Activated T-cell treated with anti-CD3 and anti-CD28 coated beads, Interleukin-2, amount 50 U/mL, for 24 hours (primary cell): ENCODE results near the gene AGTPBP1.
A peak's percentile ranks its signal among the peaks of the same experiment; 100 is the strongest.

Experiments
- DNase-seq: peaks from one replicate; pipeline ENCODE4 v3.0.0-alpha.2; 2020
- H3K27ac Mint-ChIP-seq: 2 replicates; pipeline ENCODE4 v1.8.0; 2020; ENCODE audit warnings: mild to moderate bottlenecking, mixed read lengths
- H3K27me3 Mint-ChIP-seq: 2 replicates; pipeline ENCODE4 v1.8.0; 2020; ENCODE audit warnings: mixed read lengths
- H3K36me3 Mint-ChIP-seq: 2 replicates; pipeline ENCODE4 v1.8.0; 2020; ENCODE audit warnings: low read depth, mixed read lengths
- H3K4me1 Mint-ChIP-seq: 2 replicates; pipeline ENCODE4 v1.8.0; 2020; ENCODE audit warnings: low read depth, mixed read lengths
- H3K4me3 Mint-ChIP-seq: 2 replicates; pipeline ENCODE4 v1.8.0; 2020; ENCODE audit warnings: mild to moderate bottlenecking, moderate library complexity, mixed read lengths
- H3K9me3 Mint-ChIP-seq: 2 replicates; pipeline ENCODE4 v1.8.0; 2020; ENCODE audit warnings: mixed read lengths

AGTPBP1 gene

GRCh38 chr9:85524531-85524930 is 217.2 kb downstream of the AGTPBP1 start:
- Mint-ChIP-seq H3K4me3 (no peak overlapping the region), H3K36me3 (no peaks in the 10 kb centered on the region), H3K27ac (no peak overlapping the region), H3K27me3 (peaks cover 58% of the 10 kb centered on the region), H3K4me1 (peaks cover 8% of the 10 kb centered on the region), H3K9me3 (no peaks in the 10 kb centered on the region)
- DNase-seq = no peak

GRCh38 chr9:85523202-85523601 is 218.6 kb downstream of the AGTPBP1 start:
- Mint-ChIP-seq H3K9me3 (no peaks in the 10 kb centered on the region), H3K4me3 (peak overlapping the region; percentile 74), H3K36me3 (no peaks in the 10 kb centered on the region), H3K27ac (no peak overlapping the region), H3K4me1 (peaks cover 8% of the 10 kb centered on the region), H3K27me3 (peaks cover 61% of the 10 kb centered on the region)
- DNase-seq = no peak

DNA sequence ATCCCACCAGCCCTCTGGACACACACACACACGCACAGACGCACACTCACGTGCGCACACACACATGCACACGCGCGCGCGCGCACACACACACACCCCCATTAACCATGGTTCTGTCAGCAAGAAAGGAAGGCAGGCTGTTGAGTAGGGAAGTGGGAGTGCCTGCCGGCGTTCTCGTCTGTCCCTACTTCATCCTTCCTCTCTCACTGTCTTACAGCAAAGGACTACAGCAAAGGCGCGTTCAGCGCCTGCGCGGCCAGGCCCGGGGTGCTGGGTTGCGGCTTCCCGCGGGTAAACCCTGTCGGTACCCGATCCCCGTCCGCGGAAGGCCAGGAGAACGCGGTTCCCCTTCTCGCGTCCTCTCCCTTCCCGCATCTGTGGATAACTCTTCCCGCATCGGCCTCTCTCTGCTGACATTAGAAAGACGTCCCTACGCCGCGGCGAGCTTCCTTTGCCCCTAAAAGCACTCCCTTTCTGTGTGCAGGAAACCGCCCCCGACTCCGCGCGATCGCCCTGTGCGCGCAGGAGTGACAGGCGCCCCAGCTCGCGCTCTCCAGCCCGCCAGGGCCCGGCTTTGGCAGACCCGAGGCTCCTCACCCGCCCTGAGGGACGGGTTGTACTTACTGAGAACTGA is 219.2 kb downstream of the AGTPBP1 start:
- DNase-seq = peak; percentile 53
- Mint-ChIP-seq H3K27me3 (peaks cover 64% of the 10 kb centered on the region), H3K9me3 (no peaks in the 10 kb centered on the region), H3K4me3 (peak overlapping the region; percentile 74), H3K4me1 (peaks cover 8% of the 10 kb centered on the region), H3K27ac (no peak overlapping the region), H3K36me3 (no peaks in the 10 kb centered on the region)

GRCh38 chr9:85521371-85522197 is 220.2 kb downstream of the AGTPBP1 start:
- peaks cover 64% of the 10 kb centered on the region for H3K27me3 Mint-ChIP-seq
- H3K4me3 Mint-ChIP-seq = no peak overlapping the region
- peaks cover 8% of the 10 kb centered on the region for H3K4me1 Mint-ChIP-seq
- no peaks in the 10 kb centered on the region for H3K9me3 Mint-ChIP-seq
- DNase-seq = no peak
- H3K36me3 Mint-ChIP-seq = no peaks in the 10 kb centered on the region
- no peak overlapping the region for H3K27ac Mint-ChIP-seq

GRCh38 chr9:85516976-85517637 is 224.6 kb downstream of the AGTPBP1 start:
- Mint-ChIP-seq H3K4me1 (peaks cover under 1% of the 10 kb centered on the region), H3K27ac (no peak overlapping the region), H3K36me3 (no peaks in the 10 kb centered on the region), H3K27me3 (peaks cover 31% of the 10 kb centered on the region), H3K4me3 (no peak overlapping the region), H3K9me3 (no peaks in the 10 kb centered on the region)
- DNase-seq = no peak

DNA sequence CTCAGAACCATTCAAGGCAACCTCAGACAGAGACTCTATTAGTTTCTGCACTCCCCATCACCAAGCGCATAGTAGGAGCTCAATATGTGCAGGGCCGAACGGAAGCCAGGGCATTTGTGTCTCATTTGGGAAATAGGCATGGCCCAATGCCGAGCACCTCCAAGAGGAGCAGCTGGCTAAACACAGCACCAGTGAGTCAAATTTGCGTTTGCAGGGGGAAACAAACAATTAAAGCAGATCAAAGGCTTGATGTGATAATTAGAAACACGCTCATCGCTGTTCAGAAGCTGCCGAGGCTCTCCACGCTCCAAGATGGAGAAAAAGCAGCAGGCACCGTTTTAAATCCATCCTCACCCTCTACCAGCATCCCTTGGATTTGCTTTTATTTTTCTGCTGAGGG is 225.3 kb downstream of the AGTPBP1 start:
- H3K4me1 Mint-ChIP-seq = no peaks in the 10 kb centered on the region
- H3K27ac Mint-ChIP-seq = no peak overlapping the region
- peaks cover 30% of the 10 kb centered on the region for H3K27me3 Mint-ChIP-seq
- no peak for DNase-seq
- H3K4me3 Mint-ChIP-seq = no peak overlapping the region
- no peaks in the 10 kb centered on the region for H3K36me3 Mint-ChIP-seq
- no peaks in the 10 kb centered on the region for H3K9me3 Mint-ChIP-seq

- DNase-seq = no peak
- Mint-ChIP-seq H3K9me3 (no peaks in the 10 kb centered on the region), H3K27me3 (peaks cover 22% of the 10 kb centered on the region), H3K4me1 (no peaks in the 10 kb centered on the region), H3K36me3 (no peaks in the 10 kb centered on the region), H3K27ac (no peak overlapping the region), H3K4me3 (no peak overlapping the region)
Measured at GRCh38 chr9:85515021-85515420, 226.7 kb downstream of the AGTPBP1 start.

GRCh38 chr9:85514256-85514655 is 227.5 kb downstream of the AGTPBP1 start:
- H3K9me3 Mint-ChIP-seq = no peaks in the 10 kb centered on the region
- H3K4me1 Mint-ChIP-seq = no peaks in the 10 kb centered on the region
- no peaks in the 10 kb centered on the region for H3K36me3 Mint-ChIP-seq

DNA sequence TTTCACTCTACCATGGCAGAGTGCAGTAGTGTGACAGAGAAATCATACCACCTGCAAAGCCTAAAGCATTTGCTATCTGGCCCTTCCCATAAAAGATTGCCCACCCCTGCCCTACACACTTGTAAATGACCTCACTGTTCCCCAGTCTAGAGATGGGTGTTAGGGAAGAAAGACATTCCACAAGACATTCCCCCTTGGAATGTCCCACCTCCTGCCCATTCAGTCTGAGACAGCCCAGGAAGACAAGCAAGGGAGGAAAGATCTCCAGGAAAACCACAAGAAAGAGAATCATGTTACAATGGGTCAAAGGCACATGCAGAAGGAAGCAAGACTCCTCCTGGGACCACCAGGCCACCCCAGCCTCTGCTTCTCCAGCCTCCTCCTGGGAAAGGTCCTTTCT is 230.0 kb downstream of the AGTPBP1 start:
- no peak for DNase-seq
- Mint-ChIP-seq H3K27ac (no peak overlapping the region), H3K4me1 (no peaks in the 10 kb centered on the region), H3K9me3 (no peaks in the 10 kb centered on the region), H3K27me3 (peaks cover 29% of the 10 kb centered on the region), H3K4me3 (no peak overlapping the region), H3K36me3 (no peaks in the 10 kb centered on the region)

More at GRCh38 chr9:85514256-85514655, 227.5 kb downstream of the AGTPBP1 start:
- no peak overlapping the region for H3K27ac Mint-ChIP-seq
- DNase-seq = no peak
- H3K27me3 Mint-ChIP-seq = peaks cover 19% of the 10 kb centered on the region
- H3K4me3 Mint-ChIP-seq = no peak overlapping the region

DNA sequence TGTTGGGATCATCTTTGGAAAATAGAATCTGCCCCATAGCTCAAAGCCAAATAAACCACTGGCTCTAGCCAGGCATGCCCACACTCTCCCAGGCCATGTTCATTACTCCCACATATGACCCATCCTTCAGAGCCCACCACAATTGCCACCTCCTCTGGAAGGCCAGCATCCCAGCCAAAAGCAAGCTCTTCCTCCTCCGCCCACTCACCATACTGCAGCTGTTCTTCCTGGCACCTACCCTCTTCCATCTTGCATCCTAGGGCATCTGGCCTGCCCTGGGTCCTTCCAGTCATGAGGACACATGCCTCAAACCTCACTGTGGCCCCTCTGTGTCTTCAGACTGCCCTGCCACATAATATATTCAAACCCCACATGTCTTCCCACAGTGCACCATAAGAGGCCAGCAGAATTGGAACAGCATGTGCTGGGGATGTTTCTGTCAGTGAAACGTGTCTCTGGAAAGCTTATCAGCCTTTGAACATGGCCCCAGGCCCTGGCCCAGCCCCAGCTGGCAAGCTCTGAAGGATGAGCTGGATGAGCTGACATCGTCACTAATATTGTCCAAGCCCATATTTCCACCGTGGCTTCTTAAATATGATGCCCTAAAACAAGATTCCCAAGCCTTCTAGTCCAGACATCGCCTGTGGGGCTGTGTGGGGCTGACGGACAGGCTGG is 230.8 kb downstream of the AGTPBP1 start:
- H3K27ac Mint-ChIP-seq = no peak overlapping the region
- peaks cover 27% of the 10 kb centered on the region for H3K27me3 Mint-ChIP-seq
- no peaks in the 10 kb centered on the region for H3K4me1 Mint-ChIP-seq
- no peak for DNase-seq
- no peaks in the 10 kb centered on the region for H3K36me3 Mint-ChIP-seq
- no peaks in the 10 kb centered on the region for H3K9me3 Mint-ChIP-seq
- H3K4me3 Mint-ChIP-seq = no peak overlapping the region

DNA sequence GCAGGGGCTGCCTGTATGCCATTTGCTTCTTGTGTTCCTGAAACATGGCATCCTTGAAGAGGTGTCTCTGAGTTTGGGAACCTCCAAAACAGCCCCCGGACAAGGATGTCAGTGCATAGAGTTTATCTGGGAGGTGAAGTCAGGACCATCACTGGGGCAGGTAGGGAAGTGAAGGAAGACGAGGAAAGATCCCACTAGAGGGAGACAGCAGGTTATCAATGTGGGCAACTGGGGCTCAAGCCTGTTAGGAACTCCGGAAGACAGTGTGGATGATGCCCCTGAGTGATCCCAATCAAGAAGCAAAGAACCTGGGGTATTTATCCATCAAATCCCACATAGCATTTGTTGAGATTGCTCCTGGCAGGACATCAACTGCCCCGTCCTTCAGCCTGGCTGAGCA is 233.1 kb downstream of the AGTPBP1 start:
- no peaks in the 10 kb centered on the region for H3K4me1 Mint-ChIP-seq
- H3K9me3 Mint-ChIP-seq = no peaks in the 10 kb centered on the region
- H3K27ac Mint-ChIP-seq = no peak overlapping the region
- no peaks in the 10 kb centered on the region for H3K36me3 Mint-ChIP-seq
- no peak for DNase-seq
- no peak overlapping the region for H3K4me3 Mint-ChIP-seq
- H3K27me3 Mint-ChIP-seq = peaks cover 22% of the 10 kb centered on the region

DNA sequence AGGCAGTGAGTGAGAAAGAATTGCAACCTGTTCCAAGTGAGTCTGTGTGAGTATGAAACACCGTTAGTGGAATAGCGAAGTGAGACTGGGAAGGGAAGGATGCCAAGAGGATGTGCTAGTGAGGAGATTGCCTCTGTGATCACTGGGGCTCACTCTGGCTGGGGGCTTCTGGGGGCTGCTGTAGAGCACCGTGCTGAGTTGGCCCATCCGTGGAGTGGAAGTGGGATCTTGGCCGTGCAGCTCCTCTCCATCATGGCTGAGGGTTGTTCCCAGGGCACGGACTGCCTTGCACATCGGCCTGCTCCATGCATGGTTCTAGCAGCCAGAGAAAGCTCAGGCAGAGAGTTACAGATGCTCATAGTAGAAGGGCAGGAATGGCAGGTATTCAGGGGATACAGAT is 236.1 kb downstream of the AGTPBP1 start:
- Mint-ChIP-seq H3K36me3 (no peaks in the 10 kb centered on the region), H3K27ac (no peak overlapping the region), H3K27me3 (peaks cover 17% of the 10 kb centered on the region), H3K4me1 (no peaks in the 10 kb centered on the region), H3K9me3 (no peaks in the 10 kb centered on the region), H3K4me3 (no peak overlapping the region)
- DNase-seq = no peak

DNA sequence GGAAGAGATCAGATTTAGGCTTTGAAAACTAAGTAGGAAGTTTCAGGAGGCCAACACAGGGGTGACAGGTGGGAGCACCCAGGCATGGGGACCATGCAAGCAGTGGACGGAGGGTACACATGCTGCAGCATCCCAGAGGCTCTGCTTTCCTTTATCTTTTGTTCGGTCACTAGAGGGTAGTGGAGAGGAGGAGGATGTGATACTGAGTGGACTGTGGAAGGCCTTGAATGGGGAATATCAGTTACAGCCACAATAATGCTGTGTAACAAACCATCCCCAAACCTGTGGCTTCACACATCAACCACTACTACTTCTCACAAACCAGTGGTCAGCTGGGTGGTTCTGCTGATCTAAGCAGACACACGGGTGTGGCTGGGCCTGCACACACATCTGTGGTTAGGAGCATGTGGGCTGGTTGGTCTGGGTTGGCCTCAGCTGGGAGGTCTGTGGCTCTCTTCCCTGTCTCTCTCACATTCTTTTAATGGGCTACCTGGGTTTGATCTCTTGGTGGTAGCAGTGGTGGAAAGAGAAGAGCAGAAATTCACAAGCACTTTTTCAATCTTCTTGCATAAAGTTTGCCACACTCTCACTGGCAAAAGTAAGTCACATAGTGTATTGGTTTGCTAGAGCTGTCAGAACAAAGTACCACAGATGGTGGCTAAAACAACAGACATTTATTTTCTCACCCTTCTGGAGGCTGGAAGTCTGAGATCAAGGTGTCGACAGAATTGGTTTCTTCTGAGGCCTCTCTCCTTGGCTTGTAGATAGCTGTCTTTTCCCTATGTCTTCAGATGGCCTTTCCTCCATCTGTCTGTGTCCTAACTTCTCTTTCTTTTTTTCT is 238.7 kb downstream of the AGTPBP1 start:
- DNase-seq = no peak
- no peak overlapping the region for H3K27ac Mint-ChIP-seq
- H3K9me3 Mint-ChIP-seq = peaks cover 6% of the 10 kb centered on the region
- H3K27me3 Mint-ChIP-seq = peaks cover 4% of the 10 kb centered on the region
- no peaks in the 10 kb centered on the region for H3K36me3 Mint-ChIP-seq
- H3K4me3 Mint-ChIP-seq = no peak overlapping the region
- no peaks in the 10 kb centered on the region for H3K4me1 Mint-ChIP-seq

GRCh38 chr9:85501882-85502281 is 239.9 kb downstream of the AGTPBP1 start:
- Mint-ChIP-seq H3K36me3 (no peaks in the 10 kb centered on the region), H3K27ac (no peak overlapping the region), H3K4me1 (no peaks in the 10 kb centered on the region)

More at GRCh38 chr9:85501882-85502281, 239.9 kb downstream of the AGTPBP1 start:
- no peak for DNase-seq
- H3K27me3 Mint-ChIP-seq = no peaks in the 10 kb centered on the region
- peaks cover 6% of the 10 kb centered on the region for H3K9me3 Mint-ChIP-seq
- H3K4me3 Mint-ChIP-seq = no peak overlapping the region
